Tibial nerve (tissue), 4 donors: ENCODE results near the gene SIPA1. TPM values are rescaled to one million over a fixed set of nuclear protein-coding genes. Genes with fewer than 3 reads are reported as not detected.

Experiments used
- DNase-seq, 2 donors: peaks; one replicate each; pipeline ENCODE4 v3.0.0-alpha.2; 2019; ENCODE audit warnings: low spot score in 2 of 2
- H3K27ac ChIP-seq, 4 donors: fragments of 200-600 bp; sonication (generic) in 3 of 4; one replicate each; pipeline ENCODE4 v1.5.1; 2017 to 2019; ENCODE audit warnings: mild to moderate bottlenecking in 1 of 4
- H3K27me3 ChIP-seq, 2 donors: fragments of 200-600 bp; sonication (generic) in 1 of 2; one replicate each; pipeline versions ENCODE4 v1.5.1 to v1.6.0; 2017 to 2019
- H3K36me3 ChIP-seq, 3 donors: fragments of 200-600 bp; sonication (generic); one replicate each; pipeline ENCODE4 v1.5.1; 2018 to 2019
- H3K4me1 ChIP-seq, 4 donors: fragments of 200-600 bp; sonication (generic) in 3 of 4; one replicate each; pipeline ENCODE4 v1.5.1; 2017 to 2019
- H3K4me3 ChIP-seq, 4 donors: fragments of 200-600 bp; sonication (generic) in 3 of 4; one replicate each; pipeline ENCODE4 v1.5.1; 2017 to 2019; ENCODE audit warnings: mild to moderate bottlenecking in 1 of 4, moderate library complexity in 1 of 4
- H3K9me3 ChIP-seq, 4 donors: fragments of 200-600 bp; sonication (generic) in 3 of 4; one replicate each; pipeline ENCODE4 v1.5.1; 2017 to 2019
- CTCF ChIP-seq, 5 experiments: fragments of 200-600 bp in 3 of 5; fragments of 450-650 bp in 2 of 5; sonication (generic) in 3 of 5; IDR thresholded peaks; one replicate each; pipeline ENCODE4 v1.5.1; 2016 to 2019; ENCODE audit warnings: antibody characterized with exemption in 5 of 5, mild to moderate bottlenecking in 3 of 5, moderate library complexity in 2 of 5
- EP300 ChIP-seq, 2 donors: sonication (generic); formaldehyde crosslinking; IDR thresholded peaks; one replicate each; pipeline ENCODE4 v1.6.1; 2017; ENCODE audit warnings: antibody characterized with exemption in 2 of 2, mild to moderate bottlenecking in 1 of 2
- POLR2A ChIP-seq, 2 donors: fragments of 450-650 bp; IDR thresholded peaks; one replicate each; pipeline ENCODE4 v1.6.1; 2017; ENCODE audit warnings: antibody characterized with exemption in 2 of 2, mild to moderate bottlenecking in 2 of 2, moderate library complexity in 2 of 2
- WGBS, 2 donors: methylation state at CpG; one replicate each; pipeline ENCODE4 v1.1.5; 2018; 5-methylcytosine and 5-hydroxymethylcytosine counted together
- total RNA-seq, 4 donors: library from RNA; depleted of rRNA; stranded (reverse); fragments of >200 nt; gene quantifications; one replicate each; pipeline ENCODE4 v1.1.0, GENCODE V29; 2016

SIPA1 gene
- total RNA-seq, 4 donors from 2014 or later = 50.2 to 103 (median 65.0) TPM

GRCh38 chr11:65604258-65604657 lies 33.6 kb upstream of the SIPA1 start:
- Histone ChIP-seq H3K27ac (peak overlapping the region in 1 of 4 donors; percentile 96), H3K9me3 (no peaks in the 10 kb centered on the region), H3K4me1 (peaks cover 0 to 32% (median 14%) of the 10 kb centered on the region in 4 donors), H3K36me3 (peaks cover 8 to 89% (median 26%) of the 10 kb centered on the region in 3 donors), H3K27me3 (no peaks in the 10 kb centered on the region), H3K4me3 (no peak overlapping the region)
- DNase-seq = no peak
- WGBS, 2 donors = 100% methylated on average over 1 of the region's 1 CpG
- TF ChIP-seq CTCF (IDR thresholded peaks at IDR 0.05) = no peak
- no peak for TF ChIP-seq POLR2A (IDR thresholded peaks at IDR 0.05)
- no peak for TF ChIP-seq EP300 (IDR thresholded peaks at IDR 0.05)

DNA sequence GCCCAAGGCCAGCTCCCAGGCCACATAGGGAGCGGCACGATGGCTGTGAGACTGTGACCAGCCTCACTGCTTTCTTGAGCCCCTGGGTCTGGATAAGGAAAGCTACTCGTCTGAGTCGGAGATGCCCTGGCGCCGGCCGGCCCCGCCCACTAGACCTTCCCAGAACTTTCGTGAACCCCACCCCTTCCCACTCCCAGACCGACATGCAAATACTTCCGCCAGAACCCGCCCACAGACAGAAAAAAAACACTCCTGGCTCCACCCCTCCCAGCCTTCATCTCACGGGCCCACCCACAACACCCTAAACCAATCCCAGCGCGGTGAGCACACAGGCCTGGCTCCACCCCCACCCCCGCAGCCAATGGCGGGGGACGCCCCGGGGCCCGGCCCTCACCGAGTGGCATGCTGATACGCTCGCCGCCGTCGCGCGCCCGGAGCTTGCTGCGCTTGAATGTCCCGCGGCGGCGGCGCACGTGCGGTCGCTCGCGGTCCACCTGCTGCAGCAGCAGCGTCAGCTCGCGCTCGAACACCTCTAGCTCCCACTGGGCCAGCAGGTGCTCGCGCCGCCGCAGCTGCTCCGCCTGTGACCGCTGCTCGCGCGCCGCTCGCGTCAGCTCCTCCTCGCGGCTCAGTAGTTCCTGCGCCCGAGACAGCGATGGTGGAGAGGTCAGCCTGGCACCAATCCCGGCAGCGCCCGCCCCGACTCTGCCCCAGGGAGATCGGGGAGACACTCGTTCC lies 30.9 kb upstream of the SIPA1 start:
- no peaks in the 10 kb centered on the region for H3K27me3 ChIP-seq
- TF ChIP-seq CTCF (IDR thresholded peaks at IDR 0.05) (peak in 1 of 5 experiments; percentile 34), EP300 (IDR thresholded peaks at IDR 0.05) (peak; percentile 65 to 72), POLR2A (IDR thresholded peaks at IDR 0.05) (peak in 1 of 2 donors; percentile 49)
- peaks cover 8 to 76% (median 21%) of the 10 kb centered on the region in 3 donors for H3K36me3 ChIP-seq
- peak overlapping the region in 3 of 4 donors; percentile 20 to 47 (median 24) for H3K4me3 ChIP-seq
- H3K27ac ChIP-seq = peak overlapping the region; percentile 69 to 96 (median 84)
- peaks cover 0 to 60% (median 40%) of the 10 kb centered on the region in 4 donors for H3K4me1 ChIP-seq
- 22 to 47% methylated on average over 56 to 57 of the region's 67 CpGs for WGBS, 2 donors
- no peaks in the 10 kb centered on the region for H3K9me3 ChIP-seq
- DNase-seq = peak; percentile 92 to 93

- DNase-seq = no peak
- peak overlapping the region in 2 of 4 donors; percentile 24 to 47 for H3K4me3 ChIP-seq
- no peaks in the 10 kb centered on the region for H3K27me3 ChIP-seq
- peak overlapping the region; percentile 31 to 96 (median 58) for H3K27ac ChIP-seq
- 73 to 78% methylated on average over 34 to 37 of the region's 37 CpGs for WGBS, 2 donors
- peaks cover 0 to 68% (median 48%) of the 10 kb centered on the region in 4 donors for H3K4me1 ChIP-seq
- TF ChIP-seq EP300 (IDR thresholded peaks at IDR 0.05) (no peak), CTCF (IDR thresholded peaks at IDR 0.05) (no peak), POLR2A (IDR thresholded peaks at IDR 0.05) (no peak)
- peaks cover 8 to 75% (median 21%) of the 10 kb centered on the region in 3 donors for H3K36me3 ChIP-seq
- no peaks in the 10 kb centered on the region for H3K9me3 ChIP-seq
Measured at GRCh38 chr11:65607614-65608426, 30.1 kb upstream of the SIPA1 start.

- TF ChIP-seq CTCF (IDR thresholded peaks at IDR 0.05) (no peak), POLR2A (IDR thresholded peaks at IDR 0.05) (no peak), EP300 (IDR thresholded peaks at IDR 0.05) (no peak)
- H3K36me3 ChIP-seq = peaks cover 8 to 61% (median 18%) of the 10 kb centered on the region in 3 donors
- no peaks in the 10 kb centered on the region for H3K27me3 ChIP-seq
- no peak for DNase-seq
- peak overlapping the region; percentile 79 to 98 (median 96) for H3K27ac ChIP-seq
- WGBS, 2 donors = 23 to 37% methylated on average over 3 of the region's 3 CpGs
- H3K9me3 ChIP-seq = no peaks in the 10 kb centered on the region
- H3K4me1 ChIP-seq = peaks cover 0 to 74% (median 56%) of the 10 kb centered on the region in 4 donors
- no peak overlapping the region for H3K4me3 ChIP-seq
Measured at GRCh38 chr11:65609229-65609628, 28.7 kb upstream of the SIPA1 start.
